H54 (cell line): ENCODE measurements around the gene TSPYL2.

Source experiments
- DNase-seq: peaks from one replicate; pipeline ENCODE4 v3.0.0; 2011; ENCODE audit warnings: low spot score, mixed read lengths; ENCODE audit not compliant: insufficient read length
- FAIRE-seq: peaks from 3 replicates; lab custom pipeline; 2011; peaks lifted over from hg19 to GRCh38; lab: Jason Lieb, UNC
- POLR2A ChIP-seq: IDR thresholded peaks from 2 replicates; pipeline ENCODE4 v1.6.1; 2011; ENCODE audit warnings: low read depth, mild to moderate bottlenecking, low read length

Gene TSPYL2

GRCh38 chrX:53126377-53126776, 44.2 kb downstream of the TSPYL2 start:
- DNase-seq (no peak), FAIRE-seq (no peak)
- no peak for TF ChIP-seq POLR2A

GRCh38 chrX:53128097-53128749, 46.1 kb downstream of the TSPYL2 start:
- no peak for FAIRE-seq
- no peak for TF ChIP-seq POLR2A
- no peak for DNase-seq

GRCh38 chrX:53133400-53133799, 51.2 kb downstream of the TSPYL2 start:
- no peak for TF ChIP-seq POLR2A

GRCh38 chrX:53135581-53135980, 53.4 kb downstream of the TSPYL2 start:
- TF ChIP-seq POLR2A: no peak
- no peak for FAIRE-seq
- DNase-seq: no peak

More at GRCh38 chrX:53133400-53133799, 51.2 kb downstream of the TSPYL2 start:
- FAIRE-seq (no peak), DNase-seq (no peak)
